Activated B cell treated with CpG ODN at 0.5 μM for 24 hours (primary cell): ENCODE results near the gene RAD1. TPM values are rescaled to one million over a fixed set of nuclear protein-coding genes. Genes with fewer than 3 reads are reported as not detected.

Experiments
- ATAC-seq: fragments of 200-7000 bp; cut with Tn5 transposase; one replicate; pipeline ENCODE4 v1.10.0; 2021; ENCODE audit warnings: low read depth, mild to moderate bottlenecking, moderate library complexity
- CTCF ChIA-PET: fragments of 350-600 bp; sonication (Branson Sonifier 250); formaldehyde crosslinking; loops from one replicate; lab custom pipeline; 2021; ENCODE audit warnings: antibody characterized with exemption; lab: Charles Lee
- POLR2A ChIA-PET: fragments of 350-600 bp; sonication (Branson Sonifier 250); formaldehyde crosslinking; loops from one replicate; lab custom pipeline; 2021; ENCODE audit warnings: antibody characterized with exemption; lab: Charles Lee
- DNase-seq: peaks from one replicate; pipeline ENCODE4 v3.0.0; 2022
- H3K27ac Mint-ChIP-seq: one replicate; pipeline ENCODE4 v1.8.0; 2020; ENCODE audit warnings: mixed read lengths
- H3K27me3 Mint-ChIP-seq: one replicate; pipeline ENCODE4 v1.8.0; 2021; ENCODE audit warnings: mixed read lengths
- H3K36me3 Mint-ChIP-seq: one replicate; pipeline ENCODE4 v1.8.0; 2021; ENCODE audit warnings: low read depth, mixed read lengths
- H3K4me1 Mint-ChIP-seq: one replicate; pipeline ENCODE4 v1.8.0; 2021; ENCODE audit warnings: mixed read lengths
- H3K4me3 Mint-ChIP-seq: one replicate; pipeline ENCODE4 v1.8.0; 2020; ENCODE audit warnings: mild to moderate bottlenecking, mixed read lengths
- H3K9me3 Mint-ChIP-seq: one replicate; pipeline ENCODE4 v1.8.0; 2020; ENCODE audit warnings: mixed read lengths
- CTCF ChIP-seq: fragments of 200-600 bp; IDR thresholded peaks from one replicate; pipeline ENCODE4 v1.8.0; 2022; ENCODE audit warnings: antibody characterized with exemption, mild to moderate bottlenecking
- intact Hi-C: fragments of 100-400 bp; cut with micrococcal nuclease; formaldehyde crosslinking; loops from one replicate; pipeline ENCODE4 v1.15.1; 2024
- total RNA-seq: library from RNA; stranded (reverse); gene quantifications from 2 replicates; pipeline ENCODE4 v1.2.3, GENCODE V29; 2022

RAD1 gene
- total RNA-seq, 1 donor from 2014 or later: 24.4 TPM

GRCh38 chr5:34944460-34945047, 29.2 kb upstream of the RAD1 start:
- no peak for DNase-seq
- Mint-ChIP-seq H3K27me3 (no peaks in the 10 kb centered on the region), H3K4me3 (no peak overlapping the region), H3K9me3 (no peaks in the 10 kb centered on the region), H3K36me3 (peaks cover 79% of the 10 kb centered on the region), H3K27ac (no peak overlapping the region), H3K4me1 (no peaks in the 10 kb centered on the region)
- TF ChIP-seq CTCF: no peak
- CTCF ChIA-PET: no interaction called here
- intact Hi-C loops: no loop called here
- ATAC-seq: no peak
- POLR2A ChIA-PET: no interaction called here

GRCh38 chr5:34944044-34944443, 28.7 kb upstream of the RAD1 start:
- DNase-seq (no peak), ATAC-seq (no peak)
- Mint-ChIP-seq H3K9me3 (no peaks in the 10 kb centered on the region), H3K27ac (no peak overlapping the region), H3K4me3 (no peak overlapping the region), H3K27me3 (no peaks in the 10 kb centered on the region), H3K36me3 (peaks cover 78% of the 10 kb centered on the region), H3K4me1 (no peaks in the 10 kb centered on the region)
- ChIA-PET POLR2A (no interaction called here), CTCF (no interaction called here)
- intact Hi-C loops: no loop called here
- no peak for TF ChIP-seq CTCF

- POLR2A ChIA-PET: no interaction called here
- Mint-ChIP-seq H3K4me1 (no peaks in the 10 kb centered on the region), H3K9me3 (no peaks in the 10 kb centered on the region), H3K4me3 (no peak overlapping the region), H3K27ac (no peak overlapping the region), H3K27me3 (no peaks in the 10 kb centered on the region), H3K36me3 (peaks cover 79% of the 10 kb centered on the region)
- ATAC-seq: no peak
- no peak for TF ChIP-seq CTCF
- CTCF ChIA-PET: no interaction called here
- DNase-seq: no peak
- intact Hi-C loops: no loop called here
These were observed 26.6 kb upstream of the RAD1 start for GRCh38 chr5:34941936-34942335.

- Mint-ChIP-seq H3K9me3 (no peaks in the 10 kb centered on the region), H3K27ac (no peak overlapping the region), H3K4me1 (peaks cover 31% of the 10 kb centered on the region), H3K27me3 (no peaks in the 10 kb centered on the region), H3K36me3 (peaks cover 43% of the 10 kb centered on the region), H3K4me3 (no peak overlapping the region)
- CTCF ChIA-PET: no interaction called here
- no peak for ATAC-seq
- TF ChIP-seq CTCF: no peak
- no peak for DNase-seq
- POLR2A ChIA-PET: no interaction called here
- intact Hi-C loops: no loop called here
These were observed 17.6 kb upstream of the RAD1 start for GRCh38 chr5:34932947-34933346.

GRCh38 chr5:34930870-34931269, 15.6 kb upstream of the RAD1 start:
- no peak for DNase-seq
- H3K27me3 Mint-ChIP-seq: no peaks in the 10 kb centered on the region
- intact Hi-C loops: loop anchor here (1.0 kb wide), 1 partner anchor 283 kb away; no protein-coding TSS in a partner anchor
- CTCF ChIA-PET: interaction anchor here (2.0 kb wide), 1 partner anchor 15 kb away, joined by 15 read pairs; the partner anchor contains the start of genes BRIX1 and RAD1
- peak overlapping the region; percentile 93 for H3K27ac Mint-ChIP-seq
- POLR2A ChIA-PET: interaction anchor here (1.2 to 3.2 kb wide), 5 partner anchors 8 to 432 kb away, joined by 4 to 125 read pairs (median 10); partner anchors contain the start of genes BRIX1, RAD1 and TTC23L
- H3K9me3 Mint-ChIP-seq: no peaks in the 10 kb centered on the region
- peaks cover 31% of the 10 kb centered on the region for H3K36me3 Mint-ChIP-seq
- TF ChIP-seq CTCF: no peak
- peak overlapping the region; percentile 97 for H3K4me3 Mint-ChIP-seq
- ATAC-seq: no peak
- H3K4me1 Mint-ChIP-seq: peaks cover 31% of the 10 kb centered on the region
